GOT3 (cell line): Measurements from ENCODE around the gene TMEM59L.
"Not testable (repeated sequence)": the region's sequence is repeated elsewhere in the genome, so short reads cannot be mapped to it uniquely, and the experiment has no call there.

Experiments
- DNase-seq: peaks from one replicate; lab custom pipeline; 2025; ENCODE audit warnings: mixed read lengths; lab: John Stamatoyannopoulos, UW

TMEM59L gene

GRCh38 chr19:18612772-18613588 lies at the start of gene TMEM59L:
TMEM59L (plus strand) TSS chr19:18612870; CDS start chr19:18612959, 89 bp downstream.
- no peak for DNase-seq

- DNase-seq: no peak
Measured at GRCh38 chr19:18566953-18567352, 45.7 kb upstream of the TMEM59L start.

DNA sequence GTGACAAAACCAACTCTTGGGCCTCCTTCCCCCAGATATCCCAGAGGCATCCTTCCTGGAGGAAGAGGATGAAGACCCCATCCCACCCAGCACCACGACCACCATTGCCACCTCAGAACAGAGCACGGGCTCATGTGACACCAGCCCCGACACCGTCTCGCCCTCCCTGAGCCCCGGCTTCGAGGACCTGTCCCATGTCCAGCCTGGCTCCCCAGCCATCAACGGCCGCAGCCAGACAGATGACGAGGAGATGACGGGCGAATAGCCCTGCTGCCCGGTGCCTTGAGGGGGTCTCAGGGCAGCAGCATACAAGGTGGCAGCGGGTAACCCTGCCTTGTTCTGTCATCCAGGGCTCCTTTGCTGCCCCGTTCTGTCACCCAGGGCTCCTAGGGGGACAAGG lies 44.3 kb upstream of the TMEM59L start:
- DNase-seq: no peak

DNA sequence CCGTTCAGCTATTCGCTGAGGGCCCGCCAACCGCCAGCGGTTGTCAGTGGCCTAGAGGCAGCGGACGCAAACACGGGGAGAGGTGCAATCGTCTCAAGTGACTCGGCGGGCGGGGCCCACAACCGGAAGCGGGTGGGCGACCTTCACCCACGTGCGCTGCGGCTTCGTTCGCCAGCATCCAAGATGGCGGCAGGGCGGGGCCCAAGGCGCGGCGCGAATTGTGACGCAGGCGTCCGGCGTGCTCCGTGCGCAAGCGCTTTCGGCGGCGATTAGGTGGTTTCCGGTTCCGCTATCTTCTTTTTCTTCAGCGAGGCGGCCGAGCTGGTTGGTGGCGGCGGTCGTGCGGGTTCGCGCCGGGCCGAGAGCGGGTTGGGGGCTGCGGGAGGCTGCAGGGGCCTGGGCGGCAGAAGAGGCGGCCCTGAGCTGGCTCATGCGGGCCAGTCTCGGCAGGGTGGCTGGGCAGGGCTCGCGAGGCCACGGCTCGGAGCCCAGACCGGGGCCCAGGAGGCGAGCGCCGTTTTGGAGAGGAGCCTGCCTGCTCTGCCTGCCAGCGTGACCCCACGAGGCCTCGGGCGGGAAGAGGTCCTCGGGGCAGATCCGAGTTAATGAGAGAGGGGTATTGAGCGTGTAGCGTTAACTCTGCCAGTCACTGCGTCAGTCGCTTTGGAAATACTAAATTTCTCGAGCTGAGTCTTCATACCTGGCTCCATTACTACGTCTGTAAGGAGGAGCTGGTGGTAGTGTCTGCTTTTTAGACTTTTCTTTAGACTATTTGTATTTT lies 40.9 kb upstream of the TMEM59L start, which contains the start of gene UBA52:
Gene UBA52, plus strand, starts transcription at position 294 of the 781 bp plus-strand sequence. CDS start 1,444 bp downstream, outside the sequence.
- DNase-seq: peak; percentile 91

- DNase-seq: no peak
Measured at GRCh38 chr19:18574691-18575291, 37.9 kb upstream of the TMEM59L start.

DNA sequence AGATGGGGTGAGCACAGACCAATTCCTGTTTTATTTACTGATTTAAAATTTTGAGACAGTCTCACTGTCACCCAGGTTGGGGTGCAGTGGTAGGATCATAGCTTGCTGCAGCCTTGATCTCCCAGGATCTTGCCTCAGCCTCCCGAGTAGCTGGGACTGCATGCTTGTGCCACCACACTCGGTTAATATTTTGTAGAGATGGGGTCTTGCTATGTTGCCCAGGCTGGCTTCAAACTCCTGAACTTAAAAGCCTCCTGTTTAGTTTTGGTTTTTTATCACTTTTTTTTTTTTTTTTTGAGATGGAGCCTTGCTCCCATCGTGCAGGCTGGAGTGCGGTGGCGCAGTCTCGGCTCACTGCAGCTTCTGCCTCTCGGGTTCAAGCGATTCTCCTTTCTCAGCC lies 36.3 kb upstream of the TMEM59L start:
- no peak for DNase-seq

GRCh38 chr19:18577365-18577914 lies 35.2 kb upstream of the TMEM59L start:
- no peak for DNase-seq

- DNase-seq: no peak
Measured at GRCh38 chr19:18580311-18580710, 32.4 kb upstream of the TMEM59L start.

DNA sequence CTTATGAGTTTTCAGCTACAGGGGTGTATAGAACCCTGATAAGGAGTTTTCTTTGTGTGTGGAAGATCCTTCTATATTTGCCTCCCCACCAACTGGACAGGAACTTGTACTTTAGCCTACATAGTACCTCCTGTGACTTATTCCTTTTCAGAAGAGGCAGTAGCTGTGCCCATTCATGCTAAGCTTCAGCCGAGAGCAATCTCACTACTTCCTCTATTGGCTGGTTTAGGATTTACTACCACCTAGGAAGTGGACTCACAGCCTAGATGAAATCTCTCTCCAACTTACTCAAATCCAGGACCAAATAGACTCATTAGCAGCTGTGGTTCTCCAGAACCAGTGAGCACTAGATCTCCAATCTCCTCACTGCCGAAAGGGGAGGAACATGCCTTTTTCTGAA lies 26.4 kb upstream of the TMEM59L start:
- no peak for DNase-seq

GRCh38 chr19:18587561-18587960 lies 25.1 kb upstream of the TMEM59L start:
- DNase-seq: no peak

DNA sequence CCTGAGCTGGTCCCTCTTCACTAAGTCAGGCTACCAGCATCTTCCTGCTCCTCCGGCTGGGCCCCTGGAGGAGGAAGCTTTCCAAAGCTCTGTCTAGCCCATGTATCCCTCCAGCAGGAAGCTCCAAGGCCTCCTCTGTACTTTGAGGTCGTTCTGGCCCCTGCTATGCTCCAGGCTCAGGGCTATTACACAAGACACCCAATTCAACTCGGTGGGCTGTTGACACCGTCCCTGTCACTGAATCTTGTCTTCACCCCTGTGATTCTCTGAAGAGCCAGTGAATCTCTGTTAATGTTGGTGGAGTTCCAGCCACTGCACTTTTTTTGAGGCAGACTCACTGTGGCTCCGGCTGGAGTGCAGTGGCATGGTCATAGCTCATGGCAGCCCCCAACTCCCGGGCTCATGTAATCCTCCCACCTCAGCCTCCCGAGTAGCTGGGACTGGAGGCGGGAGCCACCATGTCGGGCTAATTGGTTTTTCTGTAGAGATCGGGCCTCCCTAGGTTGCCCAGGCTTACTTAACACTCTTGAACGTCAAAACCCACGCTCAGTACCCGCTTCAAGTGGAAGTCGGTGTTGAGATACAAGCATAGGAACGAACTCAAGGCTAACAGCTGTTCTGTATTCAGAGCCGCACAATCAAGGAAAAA lies 24.6 kb upstream of the TMEM59L start:
- DNase-seq: no peak

GRCh38 chr19:18588611-18589379 lies 23.9 kb upstream of the TMEM59L start, which contains the start of gene REX1BD:
REX1BD (plus strand) TSS chr19:18588798; CDS start chr19:18588802, 4 bp downstream.
- peak; percentile 70 for DNase-seq

GRCh38 chr19:18589380-18590272 lies 23.0 kb upstream of the TMEM59L start:
- DNase-seq: peak; percentile 32

GRCh38 chr19:18590273-18591272 lies 22.1 kb upstream of the TMEM59L start:
- DNase-seq: no peak

- no peak for DNase-seq
Measured at GRCh38 chr19:18591735-18592385, 20.8 kb upstream of the TMEM59L start.

DNA sequence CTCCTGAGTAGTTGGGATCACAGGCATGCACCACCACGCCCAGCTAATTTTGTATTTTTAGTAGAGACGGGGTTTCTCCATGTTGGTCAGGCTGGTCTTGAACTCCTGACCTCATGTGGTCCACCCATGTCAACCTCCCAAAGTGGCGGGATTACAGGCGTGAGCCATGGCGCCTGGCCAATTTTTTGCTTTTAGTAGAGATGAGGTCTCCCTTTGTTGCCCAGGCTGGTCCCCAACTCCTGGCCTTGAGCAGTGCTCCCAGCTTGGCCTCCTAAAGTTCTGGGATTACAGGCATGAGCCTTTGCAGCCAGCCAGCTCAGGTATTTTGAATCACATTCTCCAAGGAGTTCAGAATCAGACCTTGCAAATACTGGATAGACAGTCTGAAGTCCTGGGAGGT lies 19.9 kb upstream of the TMEM59L start:
- DNase-seq: not testable (repeated sequence)

GRCh38 chr19:18593367-18594095 lies 19.1 kb upstream of the TMEM59L start:
- no peak for DNase-seq
